Lung microvascular endothelial cell (primary cell): ENCODE measurements around the gene RAB11FIP4. TPM values are rescaled to one million over a fixed set of nuclear protein-coding genes. Genes with fewer than 3 reads are reported as not detected.

ENCODE experiments used
- DNase-seq, 2 donors: peaks; one replicate each; pipeline versions ENCODE4 v3.0.0 to v3.0.0-alpha.2; 2010; ENCODE audit warnings: low read depth in 2 of 2
- total RNA-seq: library from RNA; depleted of rRNA; stranded (reverse); fragments of >200 nt; gene quantifications from 2 replicates; pipeline ENCODE4 v1.2.1, GENCODE V29; 2014

RAB11FIP4 gene
- total RNA-seq, 1 donor from 2014 or later, result 0.20 TPM

GRCh38 chr17:31541559-31541958 lies 150.1 kb downstream of the RAB11FIP4 start:
- no peak for DNase-seq

GRCh38 chr17:31544186-31544585 lies 152.7 kb downstream of the RAB11FIP4 start:
- no peak for DNase-seq

GRCh38 chr17:31546650-31547049 lies 155.2 kb downstream of the RAB11FIP4 start:
- DNase-seq, result no peak

GRCh38 chr17:31548709-31549108 lies 157.2 kb downstream of the RAB11FIP4 start:
- DNase-seq, result no peak

GRCh38 chr17:31549121-31549524 lies 157.6 kb downstream of the RAB11FIP4 start:
- peak in 1 of 2 donors; percentile 40 for DNase-seq

- peak; percentile 92 to 95 for DNase-seq
Measured at GRCh38 chr17:31549525-31550388, 158.3 kb downstream of the RAB11FIP4 start.

GRCh38 chr17:31550389-31551056 lies 159.0 kb downstream of the RAB11FIP4 start:
- DNase-seq, result peak; percentile 16 to 41

- DNase-seq, result no peak
Measured at GRCh38 chr17:31552568-31552967, 161.1 kb downstream of the RAB11FIP4 start.

- no peak for DNase-seq
Measured at GRCh38 chr17:31553506-31553905, 162.0 kb downstream of the RAB11FIP4 start.

- DNase-seq, result peak in 1 of 2 donors; percentile 15
Measured at GRCh38 chr17:31554930-31555329, 163.5 kb downstream of the RAB11FIP4 start.

GRCh38 chr17:31556969-31557645 lies 165.6 kb downstream of the RAB11FIP4 start:
- DNase-seq, result no peak

GRCh38 chr17:31558748-31559583 lies 167.5 kb downstream of the RAB11FIP4 start:
- DNase-seq, result peak; percentile 83 to 90

GRCh38 chr17:31559584-31560501 lies 168.4 kb downstream of the RAB11FIP4 start:
- peak; percentile 44 to 63 for DNase-seq

- DNase-seq, result peak; percentile 41 to 50
Measured at GRCh38 chr17:31560616-31561235, 169.3 kb downstream of the RAB11FIP4 start.

- peak; percentile 33 to 75 for DNase-seq
Measured at GRCh38 chr17:31561469-31562375, 170.2 kb downstream of the RAB11FIP4 start.

GRCh38 chr17:31562376-31562840 lies 170.9 kb downstream of the RAB11FIP4 start:
- DNase-seq, result no peak

- DNase-seq, result no peak
Measured at GRCh38 chr17:31564291-31564690, 172.8 kb downstream of the RAB11FIP4 start.

GRCh38 chr17:31564883-31565301 lies 173.4 kb downstream of the RAB11FIP4 start:
- peak; percentile 30 to 42 for DNase-seq
